ENCODE measurements around the gene CDKN1A.

Gene CDKN1A

GRCh38 chr6:36676141-36677058, 2.1 kb upstream of the CDKN1A start (continued):
- no peak for TF ChIP-seq ZNF211 (tag by site-specific recombination; IDR thresholded peaks at IDR 0.05; ENCODE audit: low read depth)
- TF ChIP-seq ATF2 (tag by site-specific recombination; IDR thresholded peaks at IDR 0.05; ENCODE audit: low read depth): no peak
- no peak for TF ChIP-seq GLI4 (tag by site-specific recombination; IDR thresholded peaks at IDR 0.05)
- TF ChIP-seq ZNF302 (tag by site-specific recombination; IDR thresholded peaks at IDR 0.05; ENCODE audit: low read depth): no peak
- TF ChIP-seq ZNF48 (tag by site-specific recombination; IDR thresholded peaks at IDR 0.05): no peak
- peak; percentile 41; the same call in 1 of the 2 replicates for TF ChIP-seq PATZ1 (tag by site-specific recombination; IDR thresholded peaks at IDR 0.05)
- no peak for TF ChIP-seq ZNF558 (tag by site-specific recombination; IDR thresholded peaks at IDR 0.05)
- no peak for TF ChIP-seq GLIS2 (tag by site-specific recombination; IDR thresholded peaks at IDR 0.05)
- 0 out of 2 replicates have a peak, but pooled peaks have one; percentile 22 for TF ChIP-seq KLF9 (tag by site-specific recombination; IDR thresholded peaks at IDR 0.05; ENCODE audit: low read depth)
- TF ChIP-seq ZNF473 (tag by site-specific recombination; IDR thresholded peaks at IDR 0.05): no peak
- no peak for TF ChIP-seq ZNF513 (tag by site-specific recombination; IDR thresholded peaks at IDR 0.05)
- TF ChIP-seq ZNF580 (tag by site-specific recombination; IDR thresholded peaks at IDR 0.05): no peak
- TF ChIP-seq ZNF16 (tag by site-specific recombination; IDR thresholded peaks at IDR 0.05; ENCODE audit: low read depth): no peak
- no peak for TF ChIP-seq ZNF792 (tag by site-specific recombination; IDR thresholded peaks at IDR 0.05)
- no peak for TF ChIP-seq OVOL3 (tag by site-specific recombination; IDR thresholded peaks at IDR 0.05)
- no peak for TF ChIP-seq ZNF654 (tag by site-specific recombination; IDR thresholded peaks at IDR 0.05; ENCODE audit: low read depth)
- TF ChIP-seq ZNF311 (tag by site-specific recombination; IDR thresholded peaks at IDR 0.05; ENCODE audit: borderline replicate concordance): no peak
- no peak for TF ChIP-seq ZNF660 (tag by site-specific recombination; IDR thresholded peaks at IDR 0.05)
- TF ChIP-seq HOXD13 (CRISPR knock-in tag; IDR thresholded peaks at IDR 0.05; ENCODE audit: borderline replicate concordance): no peak
- TF ChIP-seq FEZF1 (tag by site-specific recombination; IDR thresholded peaks at IDR 0.05): 0 out of 2 replicates have a peak, but pooled peaks have one; percentile 23
- TF ChIP-seq GFI1B (tag by site-specific recombination; IDR thresholded peaks at IDR 0.05): no peak
- TF ChIP-seq SP3 (tag by site-specific recombination; IDR thresholded peaks at IDR 0.05): no peak
- TF ChIP-seq ZNF10 (tag by site-specific recombination; IDR thresholded peaks at IDR 0.05): no peak
- TF ChIP-seq ZNF571 (tag by site-specific recombination; IDR thresholded peaks at IDR 0.05): no peak
- no peak for TF ChIP-seq ZNF623 (tag by site-specific recombination; IDR thresholded peaks at IDR 0.05)
- no peak for TF ChIP-seq ZNF2 (tag by site-specific recombination; IDR thresholded peaks at IDR 0.05)
- TF ChIP-seq ZNF645 (tag by site-specific recombination; IDR thresholded peaks at IDR 0.05): no peak
- no peak for TF ChIP-seq PRDM4 (tag by site-specific recombination; IDR thresholded peaks at IDR 0.05)
- TF ChIP-seq ZNF776 (tag by site-specific recombination; IDR thresholded peaks at IDR 0.05; ENCODE audit: borderline replicate concordance): no peak
- TF ChIP-seq ZNF26 (tag by site-specific recombination; IDR thresholded peaks at IDR 0.05): no peak
